ENCODE data around the gene TBC1D32.
A peak's percentile ranks its signal among the peaks of the same experiment; 100 is the strongest.
"Not testable (repeated sequence)": the region's sequence is repeated elsewhere in the genome, so short reads cannot be mapped to it uniquely, and the experiment has no call there.

TBC1D32 gene

GRCh38 chr6:121319603-121320002 lies 14.7 kb downstream of the TBC1D32 start:
- TF ChIP-seq, protein P1, sequence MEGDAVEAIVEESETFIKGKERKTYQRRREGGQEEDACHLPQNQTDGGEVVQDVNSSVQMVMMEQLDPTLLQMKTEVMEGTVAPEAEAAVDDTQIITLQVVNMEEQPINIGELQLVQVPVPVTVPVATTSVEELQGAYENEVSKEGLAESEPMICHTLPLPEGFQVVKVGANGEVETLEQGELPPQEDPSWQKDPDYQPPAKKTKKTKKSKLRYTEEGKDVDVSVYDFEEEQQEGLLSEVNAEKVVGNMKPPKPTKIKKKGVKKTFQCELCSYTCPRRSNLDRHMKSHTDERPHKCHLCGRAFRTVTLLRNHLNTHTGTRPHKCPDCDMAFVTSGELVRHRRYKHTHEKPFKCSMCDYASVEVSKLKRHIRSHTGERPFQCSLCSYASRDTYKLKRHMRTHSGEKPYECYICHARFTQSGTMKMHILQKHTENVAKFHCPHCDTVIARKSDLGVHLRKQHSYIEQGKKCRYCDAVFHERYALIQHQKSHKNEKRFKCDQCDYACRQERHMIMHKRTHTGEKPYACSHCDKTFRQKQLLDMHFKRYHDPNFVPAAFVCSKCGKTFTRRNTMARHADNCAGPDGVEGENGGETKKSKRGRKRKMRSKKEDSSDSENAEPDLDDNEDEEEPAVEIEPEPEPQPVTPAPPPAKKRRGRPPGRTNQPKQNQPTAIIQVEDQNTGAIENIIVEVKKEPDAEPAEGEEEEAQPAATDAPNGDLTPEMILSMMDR (conservative IDR thresholded peaks at IDR 0.05) = no peak
- no peak overlapping the region for H3K27ac ChIP-seq

- H3K27ac ChIP-seq = no peak overlapping the region
- TF ChIP-seq, protein P1 (conservative IDR thresholded peaks at IDR 0.05) = no peak; the same call in 1 of the 2 replicates
Observed at GRCh38 chr6:121319112-121319553, 15.1 kb downstream of the TBC1D32 start.

- H3K27ac ChIP-seq = no peak overlapping the region
- TF ChIP-seq, protein P1 (conservative IDR thresholded peaks at IDR 0.05) = no peak
Observed at GRCh38 chr6:121314381-121315112, 19.7 kb downstream of the TBC1D32 start.

- H3K27ac ChIP-seq = not testable (repeated sequence)
Observed at GRCh38 chr6:121311814-121312213, 22.5 kb downstream of the TBC1D32 start.

DNA sequence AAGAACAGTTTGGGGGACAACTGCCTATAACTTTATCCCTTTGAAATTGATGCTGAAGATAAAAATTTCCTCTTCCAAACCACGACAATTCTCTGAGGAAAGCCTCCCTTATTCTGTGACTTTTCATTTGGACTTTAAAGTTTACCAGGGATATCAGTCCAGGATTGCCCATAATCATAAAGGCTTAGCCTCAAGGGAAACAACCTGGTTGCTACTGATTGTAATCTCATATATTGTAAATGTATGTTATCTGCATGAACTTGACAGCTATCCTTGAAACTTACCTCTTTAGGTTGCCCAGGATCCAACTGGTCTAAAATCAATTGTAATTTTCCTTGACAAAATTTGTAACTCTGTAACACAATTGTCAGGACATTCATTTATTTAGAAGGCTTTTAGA lies 23.8 kb downstream of the TBC1D32 start:
- H3K27ac ChIP-seq = no peak overlapping the region

DNA sequence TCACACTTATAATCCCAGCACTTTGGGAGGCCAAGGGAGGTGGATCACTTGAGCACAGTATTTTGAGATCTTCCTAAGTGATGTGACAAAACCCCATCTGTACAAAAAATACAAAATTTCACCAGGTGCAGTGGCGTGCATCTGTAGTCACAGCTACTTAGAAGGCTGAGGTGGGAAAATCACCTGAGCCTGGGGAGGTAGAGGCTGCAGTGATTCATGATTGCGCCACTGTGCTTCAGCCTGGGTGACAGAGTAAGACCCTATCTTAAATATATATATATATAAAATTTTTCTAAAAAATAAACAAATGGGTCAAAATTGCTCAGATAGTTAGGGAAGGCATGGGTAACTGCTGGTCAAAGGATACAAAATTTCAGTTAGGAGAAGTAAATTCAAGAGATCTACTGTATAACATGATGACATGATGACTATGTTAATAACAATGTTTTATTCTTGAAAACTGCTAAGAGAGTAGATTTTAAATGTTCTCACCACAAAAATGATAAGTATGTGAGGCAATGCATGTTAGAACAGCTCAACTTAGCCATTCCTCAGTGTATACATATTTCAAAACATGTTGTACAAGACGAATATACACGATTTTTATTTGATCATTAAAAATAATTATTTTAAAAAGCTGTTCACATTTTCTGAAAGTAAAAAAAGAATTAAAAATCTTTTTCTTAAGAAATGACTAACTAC lies 24.4 kb downstream of the TBC1D32 start:
- no peak overlapping the region for H3K27ac ChIP-seq
- TF ChIP-seq, protein P1 (conservative IDR thresholded peaks at IDR 0.05) = no peak

More for the DNA sequence above, 23.8 kb downstream of the TBC1D32 start:
- TF ChIP-seq, protein P1 (conservative IDR thresholded peaks at IDR 0.05) = no peak

- TF ChIP-seq, protein P1 (conservative IDR thresholded peaks at IDR 0.05) = peak; percentile 74
- H3K27ac ChIP-seq = peak overlapping the region; percentile 14; the same call in 1 of the 2 replicates
Observed at GRCh38 chr6:121305957-121306607, 28.2 kb downstream of the TBC1D32 start.
